Measurements from ENCODE around the gene MAD1L1. TPM values are rescaled to one million over a fixed set of nuclear protein-coding genes. Genes with fewer than 3 reads are reported as not detected.

The MAD1L1 gene
- total RNA-seq, 1 donor from 2014 or later = 32.3 TPM

- no peak overlapping the region for H2AFZ ChIP-seq (ENCODE audit: low read depth, low read length)
- Mint-ChIP-seq H3K27me3 (ENCODE audit: low read depth, unreplicated experiment) (no peaks in the 10 kb centered on the region), H3K4me1 (ENCODE audit: low read depth, unreplicated experiment) (peaks cover 1% of the 10 kb centered on the region), H3K36me3 (ENCODE audit: low read depth, unreplicated experiment) (peaks cover 22% of the 10 kb centered on the region), H3K27ac (ENCODE audit: unreplicated experiment) (no peak overlapping the region), H3K9me3 (ENCODE audit: unreplicated experiment) (peaks cover 4% of the 10 kb centered on the region), H3K4me3 (ENCODE audit: unreplicated experiment) (no peak overlapping the region)
- no peak overlapping the region for H3K4me3 ChIP-seq (ENCODE audit: insufficient read depth, low read depth, low read length)
- H3K27me3 ChIP-seq (ENCODE audit: insufficient read depth, low read length) = no peaks in the 10 kb centered on the region
- no peaks in the 10 kb centered on the region for H3K9me3 ChIP-seq (ENCODE audit: insufficient read depth, low read depth, low read length)
- H3K27ac ChIP-seq (ENCODE audit: low read depth, low read length) = no peak overlapping the region
- peaks cover 2% of the 10 kb centered on the region for H3K4me1 ChIP-seq (ENCODE audit: insufficient read depth, low read length)
- peak overlapping the region; percentile 76 for H3K4me2 ChIP-seq (ENCODE audit: low read length)
- DNase-seq (ENCODE audit: low read depth) (peak; percentile 68), FAIRE-seq (no peak)
- H3K9ac ChIP-seq (ENCODE audit: low read length) = peak overlapping the region; percentile 59
- no peaks in the 10 kb centered on the region for H3K36me3 ChIP-seq (ENCODE audit: insufficient read depth, low read length)
- H3K79me2 ChIP-seq (ENCODE audit: insufficient read depth, low read length) = no peaks in the 10 kb centered on the region
- H4K20me1 ChIP-seq (ENCODE audit: insufficient read depth, low read length) = peaks cover 33% of the 10 kb centered on the region
- no peak for TF ChIP-seq CTCF (IDR thresholded peaks at IDR 0.05; ENCODE audit: insufficient read depth, low read depth, low read length)
These were observed 194.8 kb downstream of the MAD1L1 start for GRCh38 chr7:2037808-2038522.

GRCh38 chr7:2037301-2037807, 195.4 kb downstream of the MAD1L1 start:
- H3K27ac Mint-ChIP-seq (ENCODE audit: unreplicated experiment) = no peak overlapping the region
- no peak for FAIRE-seq

More at GRCh38 chr7:2037301-2037807, 195.4 kb downstream of the MAD1L1 start:
- no peak overlapping the region for H3K4me3 Mint-ChIP-seq (ENCODE audit: unreplicated experiment)
- Histone ChIP-seq H3K27ac (ENCODE audit: low read depth, low read length) (no peak overlapping the region), H3K4me2 (ENCODE audit: low read length) (peak overlapping the region; percentile 76), H3K36me3 (ENCODE audit: insufficient read depth, low read length) (no peaks in the 10 kb centered on the region), H3K4me3 (ENCODE audit: insufficient read depth, low read depth, low read length) (no peak overlapping the region), H3K9me3 (ENCODE audit: insufficient read depth, low read depth, low read length) (no peaks in the 10 kb centered on the region), H3K79me2 (ENCODE audit: insufficient read depth, low read length) (no peaks in the 10 kb centered on the region), H2AFZ (ENCODE audit: low read depth, low read length) (no peak overlapping the region), H3K9ac (ENCODE audit: low read length) (peak overlapping the region; percentile 59), H4K20me1 (ENCODE audit: insufficient read depth, low read length) (peaks cover 39% of the 10 kb centered on the region), H3K4me1 (ENCODE audit: insufficient read depth, low read length) (peaks cover 2% of the 10 kb centered on the region), H3K27me3 (ENCODE audit: insufficient read depth, low read length) (no peaks in the 10 kb centered on the region)
- H3K27me3 Mint-ChIP-seq (ENCODE audit: low read depth, unreplicated experiment) = no peaks in the 10 kb centered on the region
- peak; percentile 10 for DNase-seq (ENCODE audit: low read depth)
- H3K9me3 Mint-ChIP-seq (ENCODE audit: unreplicated experiment) = peaks cover 4% of the 10 kb centered on the region
- peaks cover 16% of the 10 kb centered on the region for H3K36me3 Mint-ChIP-seq (ENCODE audit: low read depth, unreplicated experiment)
- peaks cover 4% of the 10 kb centered on the region for H3K4me1 Mint-ChIP-seq (ENCODE audit: low read depth, unreplicated experiment)
- TF ChIP-seq CTCF (IDR thresholded peaks at IDR 0.05; ENCODE audit: insufficient read depth, low read depth, low read length) (no peak), EZH2 (IDR thresholded peaks at IDR 0.05; ENCODE audit: insufficient read depth, low read length) (no peak)
